NCI-H2029 (cell line): ENCODE results near the gene FAM167B.
A peak's percentile ranks its signal among the peaks of the same experiment; 100 is the strongest.

Experiments used
- DNase-seq: peaks from one replicate; lab custom pipeline; 2025; lab: John Stamatoyannopoulos, UW

Gene FAM167B

GRCh38 chr1:32246888-32247273 is at the start of gene FAM167B:
Gene FAM167B (plus strand): TSS chr1:32247222. CDS start chr1:32247422, 200 bp downstream.
- no peak for DNase-seq

- DNase-seq: no peak
Observed at GRCh38 chr1:32197837-32198236, 49.2 kb upstream of the FAM167B start.

GRCh38 chr1:32198237-32199042 is 48.6 kb upstream of the FAM167B start:
- no peak for DNase-seq

- no peak for DNase-seq
Observed at GRCh38 chr1:32199043-32199716, 47.8 kb upstream of the FAM167B start.

- DNase-seq: peak; percentile 84
Observed at GRCh38 chr1:32199717-32200072, 47.3 kb upstream of the FAM167B start.

- DNase-seq: peak; percentile 22
Observed at GRCh38 chr1:32200226-32201010, 46.6 kb upstream of the FAM167B start, which contains the start of gene CCDC28B. Gene CCDC28B (plus strand): TSS chr1:32200595. CDS start chr1:32201936, 1,341 bp downstream.

GRCh38 chr1:32201011-32201855 is 45.8 kb upstream of the FAM167B start:
- no peak for DNase-seq

- no peak for DNase-seq
Observed at GRCh38 chr1:32204943-32205361, 42.1 kb upstream of the FAM167B start.

GRCh38 chr1:32205401-32206370 is 41.3 kb upstream of the FAM167B start, which contains the start of gene IQCC:
Gene IQCC (plus strand): TSS chr1:32205671. CDS start chr1:32205682, 11 bp downstream.
- DNase-seq: peak; percentile 72

- no peak for DNase-seq
Observed at GRCh38 chr1:32208469-32208868, 38.6 kb upstream of the FAM167B start.

- DNase-seq: peak; percentile 95
Observed at GRCh38 chr1:32208891-32209328, 38.1 kb upstream of the FAM167B start, which contains the start of gene DCDC2B. Gene DCDC2B (plus strand): TSS chr1:32209089. CDS start chr1:32209094, 5 bp downstream.

- peak; percentile 75 for DNase-seq
Observed at GRCh38 chr1:32215629-32216480, 31.2 kb upstream of the FAM167B start.

- no peak for DNase-seq
Observed at GRCh38 chr1:32216566-32216965, 30.5 kb upstream of the FAM167B start.

GRCh38 chr1:32219022-32219421 is 28.0 kb upstream of the FAM167B start:
- DNase-seq: no peak

GRCh38 chr1:32220746-32221580 is 26.1 kb upstream of the FAM167B start:
- DNase-seq: no peak

- no peak for DNase-seq
Observed at GRCh38 chr1:32221581-32221979, 25.4 kb upstream of the FAM167B start.

- DNase-seq: peak; percentile 90
Observed at GRCh38 chr1:32221980-32222755, 24.9 kb upstream of the FAM167B start, which contains the start of the genes EIF3I and TMEM234. Gene EIF3I (plus strand): TSS chr1:32222407. CDS start chr1:32222442, 35 bp downstream. Gene TMEM234 (minus strand): TSS chr1:32222353. CDS start chr1:32222322, 31 bp downstream.
